ENCODE measurements around the gene F2.

The F2 gene

GRCh38 chr11:46718155-46719019, 626 bp upstream of the F2 start:
- TF ChIP-seq CTCF (IDR thresholded peaks at IDR 0.05; ENCODE audit: low read depth, low read length) = no peak
- H3K4me3 ChIP-seq (replicated peaks in 1 of 2; ENCODE audit: low read depth in 2 of 2, low read length in 2 of 2) = no peak overlapping the region
- peak; percentile 28 to 41 for DNase-seq (ENCODE audit: low read depth in 2 of 2)

- no peak for TF ChIP-seq CTCF (IDR thresholded peaks at IDR 0.05; ENCODE audit: low read depth, low read length)
- H3K4me3 ChIP-seq (replicated peaks in 1 of 2; ENCODE audit: low read depth in 2 of 2, low read length in 2 of 2) = no peak overlapping the region
- DNase-seq (ENCODE audit: low read depth in 2 of 2) = no peak
These were observed 668 bp downstream of the F2 start for GRCh38 chr11:46719543-46720218.

GRCh38 chr11:46721286-46721685, 2.3 kb downstream of the F2 start:
- H3K4me3 ChIP-seq (replicated peaks in 1 of 2; ENCODE audit: low read depth in 2 of 2, low read length in 2 of 2) = no peak overlapping the region
- no peak for DNase-seq (ENCODE audit: low read depth in 2 of 2)
- no peak for TF ChIP-seq CTCF (IDR thresholded peaks at IDR 0.05; ENCODE audit: low read depth, low read length)

- H3K4me3 ChIP-seq (replicated peaks in 1 of 2; ENCODE audit: low read depth in 2 of 2, low read length in 2 of 2) = no peak overlapping the region
- no peak for DNase-seq (ENCODE audit: low read depth in 2 of 2)
- TF ChIP-seq CTCF (IDR thresholded peaks at IDR 0.05; ENCODE audit: low read depth, low read length) = no peak
These were observed 3.7 kb downstream of the F2 start for GRCh38 chr11:46722566-46723358.

GRCh38 chr11:46723359-46723680, 4.3 kb downstream of the F2 start:
- no peak overlapping the region for H3K4me3 ChIP-seq (replicated peaks in 1 of 2; ENCODE audit: low read depth in 2 of 2, low read length in 2 of 2)
- no peak for DNase-seq (ENCODE audit: low read depth in 2 of 2)
- no peak for TF ChIP-seq CTCF (IDR thresholded peaks at IDR 0.05; ENCODE audit: low read depth, low read length)

GRCh38 chr11:46724088-46724487, 5.1 kb downstream of the F2 start:
- H3K4me3 ChIP-seq (replicated peaks in 1 of 2; ENCODE audit: low read depth in 2 of 2, low read length in 2 of 2) = no peak overlapping the region
- no peak for DNase-seq (ENCODE audit: low read depth in 2 of 2)
- TF ChIP-seq CTCF (IDR thresholded peaks at IDR 0.05; ENCODE audit: low read depth, low read length) = no peak

Data from cardiac fibroblast (primary cell).